DLD1 (cell line): ENCODE data around the gene NPHP4.

Experiments
- in situ Hi-C: cut with HindIII; loops from 2 replicates; pipeline ENCODE4 v1.10.0; 2017; ENCODE audit warnings: low sequenced_read_pairs

Gene NPHP4

DNA sequence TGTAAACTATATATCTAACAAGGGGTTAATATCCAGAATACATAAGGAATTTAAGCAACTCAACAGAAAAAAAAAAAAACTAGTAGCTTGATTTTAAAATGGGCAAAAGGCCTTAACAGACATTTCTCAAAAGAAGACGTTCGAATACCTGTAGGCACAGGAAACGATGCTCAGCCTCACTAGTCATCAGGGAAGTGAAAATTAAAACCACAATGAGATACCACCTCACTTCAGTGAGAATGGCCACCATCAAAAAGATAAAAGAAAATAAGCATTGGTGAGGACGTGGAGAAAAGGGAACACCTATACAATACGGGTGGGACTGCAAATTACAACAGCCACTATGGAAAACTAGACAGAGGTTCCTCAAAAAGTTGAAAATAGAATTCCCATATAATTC lies 37.3 kb downstream of the NPHP4 start:
- in situ Hi-C loops: no loop called here

DNA sequence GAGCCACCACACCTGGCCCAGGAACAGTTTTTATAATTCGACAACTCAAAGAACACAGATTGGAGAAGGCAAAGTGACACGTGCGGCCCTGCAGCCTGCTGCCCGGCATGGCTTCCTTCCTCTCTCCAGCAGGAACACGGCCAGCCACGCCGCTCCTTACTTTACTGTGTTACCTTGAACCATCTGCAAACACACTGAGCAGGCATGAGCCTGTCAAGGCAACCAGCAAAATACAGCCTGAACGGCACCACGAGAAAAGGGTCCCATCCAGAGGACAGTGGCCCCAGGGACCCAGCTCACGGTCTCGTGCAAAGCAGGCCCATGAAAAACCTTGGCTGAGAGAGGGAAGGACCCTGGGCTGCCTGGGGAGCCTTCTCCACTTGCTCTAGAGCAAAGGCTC lies 38.8 kb downstream of the NPHP4 start:
- in situ Hi-C loops: no loop called here

DNA sequence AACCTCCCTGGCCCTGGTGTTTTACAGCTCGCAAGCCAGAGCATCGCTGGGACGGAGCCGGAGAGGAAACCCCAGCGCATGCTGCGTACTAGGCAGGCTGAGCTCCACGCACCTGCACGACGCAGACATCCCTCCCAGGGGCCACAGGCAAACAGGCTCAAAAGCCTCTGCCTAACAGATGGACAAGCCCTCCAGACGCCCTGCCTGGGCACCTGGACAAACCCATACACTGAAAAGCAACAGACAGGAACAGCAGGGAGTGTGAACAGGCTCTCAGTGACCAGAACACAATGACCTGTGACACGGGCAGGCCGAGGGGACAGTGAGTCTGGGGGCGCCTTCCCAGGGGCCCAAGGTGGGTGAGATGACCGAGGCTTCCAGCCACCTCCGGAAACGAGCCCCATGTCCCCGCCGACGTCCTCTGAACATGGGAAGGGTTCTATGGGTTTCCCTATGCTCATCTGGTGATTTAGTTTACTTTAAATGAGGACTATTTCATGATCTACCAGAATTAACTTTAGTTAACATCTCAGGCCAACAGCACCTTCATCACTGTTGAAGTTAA lies 40.3 kb downstream of the NPHP4 start:
- in situ Hi-C loops: no loop called here

DNA sequence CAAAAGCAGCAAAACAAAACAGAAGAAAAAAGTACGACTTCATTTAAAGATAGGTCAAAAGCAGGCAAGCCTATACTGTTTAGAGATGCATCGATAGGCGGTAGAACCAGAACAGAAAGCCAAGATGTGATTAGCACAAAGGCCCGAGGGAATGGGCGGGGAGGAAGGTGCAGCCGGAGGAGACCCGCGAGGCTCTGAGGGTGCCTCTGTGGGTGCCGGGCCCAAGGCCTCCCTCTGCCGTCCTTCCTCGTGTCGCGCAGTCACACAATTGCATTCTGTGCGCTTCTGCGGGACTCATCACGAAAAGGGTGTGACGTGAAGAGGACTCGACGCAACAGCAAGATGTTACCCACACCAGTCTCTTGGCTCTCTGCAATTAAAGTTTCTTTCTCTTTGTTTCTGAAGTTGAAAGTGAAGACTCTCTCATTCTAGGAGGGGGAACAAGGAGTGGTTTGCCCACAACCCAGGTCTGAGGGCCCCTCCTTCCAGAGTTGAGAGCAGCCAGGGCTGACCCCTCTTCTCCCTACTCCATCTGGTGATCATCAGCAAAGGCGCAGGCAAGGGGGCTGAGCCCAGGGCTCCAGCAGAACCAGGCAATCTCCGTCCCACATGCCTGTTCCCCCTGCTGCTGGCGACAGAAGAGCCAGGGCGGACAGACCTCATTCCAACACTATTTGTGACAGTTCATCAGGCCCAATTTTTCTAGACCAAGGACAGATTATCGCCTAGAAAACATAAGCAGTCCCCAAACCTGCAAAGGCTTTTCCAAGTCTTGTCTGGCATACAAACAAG lies 41.0 kb downstream of the NPHP4 start:
- in situ Hi-C loops: no loop called here

DNA sequence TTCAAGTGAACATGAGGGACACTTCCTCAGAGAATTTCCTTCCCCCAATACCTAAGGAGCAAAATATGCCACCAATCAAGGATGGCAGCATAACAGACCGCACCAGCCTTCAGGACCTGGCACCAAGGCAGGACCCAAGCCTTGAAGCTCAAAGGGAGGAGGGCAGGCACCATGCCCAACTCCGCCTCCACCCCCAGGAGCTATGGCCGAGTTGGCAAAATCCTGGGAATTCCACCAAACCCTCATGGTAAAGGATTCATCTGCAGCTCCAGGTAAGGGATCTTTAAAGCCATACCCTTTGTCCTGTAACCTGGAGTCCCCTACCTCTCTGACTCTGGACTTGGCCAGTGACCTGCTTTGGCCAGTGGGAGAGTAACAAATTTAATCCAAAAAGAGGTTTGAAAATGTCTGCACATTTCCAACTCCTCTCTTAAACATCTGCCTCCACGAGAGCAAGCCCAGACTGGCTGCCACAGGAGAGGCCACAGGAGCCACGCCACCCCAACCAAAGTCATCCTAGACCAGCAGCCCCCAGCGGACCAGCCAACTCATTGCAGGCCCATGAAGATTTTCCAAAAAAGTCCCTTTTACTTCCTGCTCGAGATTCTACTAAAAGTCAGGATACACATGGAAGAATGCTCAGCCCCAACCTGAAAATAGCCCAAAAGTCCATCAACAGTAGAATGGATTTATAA lies 41.9 kb downstream of the NPHP4 start:
- in situ Hi-C loops: no loop called here

DNA sequence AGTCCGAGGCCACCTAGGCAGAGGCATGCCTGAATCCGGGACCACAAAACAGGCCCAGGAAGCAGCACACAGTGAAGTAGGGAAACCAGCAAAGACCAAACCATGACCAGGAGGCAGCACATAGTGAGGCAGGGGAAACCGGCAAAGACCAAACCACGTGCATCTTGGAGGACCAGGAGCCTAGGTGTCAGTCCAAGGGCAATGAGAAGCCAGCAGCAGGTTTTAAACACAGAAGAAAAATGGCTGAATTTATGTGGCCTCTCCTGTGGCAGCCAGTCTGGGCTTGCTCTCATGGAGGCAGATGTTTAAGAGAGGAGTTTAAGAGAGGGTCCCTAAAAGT lies 42.5 kb downstream of the NPHP4 start:
- in situ Hi-C loops: no loop called here

DNA sequence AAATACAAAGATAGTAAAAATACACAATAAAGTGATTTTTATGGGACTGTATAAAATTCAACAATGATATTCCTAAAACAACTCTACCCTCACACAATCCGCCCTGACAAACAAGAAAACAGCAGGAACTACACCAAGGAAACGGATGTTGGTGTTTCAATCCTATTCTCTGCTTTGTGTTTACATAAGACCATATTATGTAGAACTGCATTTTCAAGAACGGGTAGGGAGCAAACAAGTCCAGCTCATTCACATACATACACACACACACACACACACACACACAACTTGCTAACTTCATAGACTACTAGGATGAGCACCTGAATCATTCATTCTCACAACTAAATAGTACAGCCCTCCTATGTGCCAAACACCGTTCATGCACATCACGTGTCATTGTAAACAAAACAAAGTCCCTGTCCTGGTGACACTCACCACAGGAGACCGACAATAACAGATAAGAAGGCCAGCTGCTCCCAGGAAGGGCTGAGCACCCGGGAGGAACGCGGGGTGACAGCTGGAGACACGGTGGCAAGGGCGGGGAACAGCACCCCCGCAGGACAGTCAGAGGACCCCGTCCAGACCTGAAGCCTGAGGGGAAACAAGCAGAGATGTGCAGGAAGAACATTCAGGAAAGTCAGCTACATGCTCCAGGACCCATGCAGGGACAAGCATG lies 43.0 kb downstream of the NPHP4 start:
- in situ Hi-C loops: no loop called here

DNA sequence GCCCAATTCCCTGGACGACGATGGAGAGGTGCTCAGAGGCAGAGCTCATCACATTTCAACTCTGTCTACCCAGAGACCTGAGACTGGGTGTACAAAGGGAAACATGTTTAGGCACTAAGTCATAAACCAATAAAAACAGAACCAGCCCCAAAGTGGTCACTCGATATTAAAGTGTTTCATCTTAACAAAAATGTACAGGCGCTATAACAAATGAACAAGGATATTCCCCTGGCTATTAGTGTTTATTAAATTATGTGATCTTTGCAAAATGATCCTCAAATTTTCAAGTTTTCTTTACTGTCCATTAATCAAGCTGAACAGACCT lies 43.6 kb downstream of the NPHP4 start:
- in situ Hi-C loops: no loop called here

DNA sequence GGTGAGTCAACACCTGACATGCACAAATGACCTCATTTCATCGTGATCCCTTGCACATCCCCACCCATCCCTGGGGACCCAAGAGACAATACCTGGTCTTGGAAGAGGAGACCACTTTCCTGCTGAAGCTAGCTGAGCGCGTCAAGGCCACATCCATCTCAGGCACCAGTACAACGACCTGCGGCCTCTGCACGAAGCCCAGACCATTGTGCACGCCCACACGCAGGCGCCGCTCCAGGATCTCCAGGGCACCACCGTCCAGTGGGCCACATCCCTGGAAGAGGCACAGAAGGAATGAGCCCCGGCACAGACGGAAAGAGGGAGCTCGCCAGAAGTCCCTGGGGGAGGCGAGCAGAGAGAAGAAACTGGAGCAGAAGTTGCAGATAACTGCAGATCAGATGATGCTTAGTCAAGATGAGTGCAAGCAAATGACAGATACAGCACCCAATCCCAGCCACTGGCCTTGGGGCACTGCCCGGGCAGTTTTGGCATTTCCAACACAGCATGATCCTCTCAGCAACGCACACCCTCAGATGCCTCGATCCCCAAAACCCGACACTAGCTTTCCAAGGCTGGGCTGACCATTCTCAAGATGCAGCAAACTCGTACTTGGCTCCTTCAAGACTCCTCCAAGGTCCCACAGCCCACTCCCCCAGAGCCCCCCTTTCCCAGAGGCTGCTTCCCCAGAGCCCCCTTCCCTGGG lies 44.1 kb downstream of the NPHP4 start:
- in situ Hi-C loops: no loop called here

DNA sequence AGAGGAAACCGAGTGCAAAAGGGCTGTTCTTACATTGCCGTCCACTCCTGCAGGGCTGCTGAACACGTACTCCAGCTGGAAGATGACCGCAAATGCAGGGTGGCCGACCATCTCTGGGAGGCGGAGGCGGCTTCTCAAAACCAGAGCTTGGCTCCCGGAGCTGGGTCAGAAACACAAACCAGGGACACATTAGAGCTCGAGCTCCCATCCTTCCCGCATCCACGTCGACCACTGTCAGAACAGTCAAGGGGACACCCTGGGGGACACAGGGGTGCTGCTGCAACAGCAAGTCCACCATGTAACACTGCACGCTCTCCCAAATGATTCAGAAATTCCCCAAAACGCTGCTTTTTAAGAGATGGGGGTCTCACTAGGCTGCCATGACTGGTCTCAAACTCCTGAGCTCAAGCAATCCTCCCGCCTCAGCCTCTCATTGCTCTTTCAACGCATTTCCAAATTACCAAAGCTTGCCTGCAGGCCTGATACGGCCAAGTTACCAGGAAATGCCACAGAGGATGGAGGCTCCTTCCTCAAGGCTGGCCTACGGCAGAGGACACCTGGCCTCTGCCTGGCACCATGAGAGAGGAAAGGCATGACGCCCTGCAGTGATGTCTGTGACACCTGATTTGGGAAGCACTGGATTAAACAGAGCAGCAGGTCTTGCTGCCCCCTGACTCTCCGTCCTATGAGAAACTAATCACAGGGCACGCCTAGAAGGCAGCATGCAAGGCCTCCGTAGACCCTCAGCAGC lies 45.0 kb downstream of the NPHP4 start:
- in situ Hi-C loops: no loop called here

DNA sequence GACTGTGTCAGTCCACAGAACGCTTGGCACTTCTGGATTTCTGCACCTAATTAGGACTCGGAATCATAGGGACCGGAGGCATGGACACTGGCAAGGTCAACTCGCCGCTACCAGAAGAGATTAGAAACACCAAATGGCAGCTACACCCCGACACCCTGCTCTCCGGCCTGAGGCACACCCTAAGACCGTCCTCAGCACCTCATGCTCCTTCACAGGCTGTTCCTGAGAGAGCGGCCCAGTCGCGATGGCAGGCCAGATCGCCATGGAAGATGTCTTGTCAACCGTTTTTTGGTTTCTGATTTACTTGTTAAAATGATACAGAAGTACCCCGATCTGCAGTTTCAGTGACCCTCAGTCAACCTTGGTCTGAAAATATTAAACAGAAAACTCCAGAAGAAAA lies 46.8 kb downstream of the NPHP4 start:
- in situ Hi-C loops: no loop called here

DNA sequence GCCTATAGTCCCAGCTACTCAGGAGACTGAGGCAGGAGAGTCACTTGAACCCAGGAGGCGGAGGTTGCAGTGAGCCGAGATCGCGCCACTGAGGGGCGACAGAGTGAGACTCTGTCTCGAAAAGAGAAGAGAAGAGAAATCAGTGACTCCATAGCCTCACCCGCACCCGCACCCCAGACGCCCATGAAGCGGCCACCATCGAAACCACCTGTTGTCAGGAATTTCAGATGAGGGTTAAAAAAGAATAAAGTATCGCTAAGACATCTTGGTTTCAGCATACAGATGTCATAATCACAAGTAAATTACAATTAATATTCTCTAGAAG lies 47.4 kb downstream of the NPHP4 start:
- in situ Hi-C loops: no loop called here

DNA sequence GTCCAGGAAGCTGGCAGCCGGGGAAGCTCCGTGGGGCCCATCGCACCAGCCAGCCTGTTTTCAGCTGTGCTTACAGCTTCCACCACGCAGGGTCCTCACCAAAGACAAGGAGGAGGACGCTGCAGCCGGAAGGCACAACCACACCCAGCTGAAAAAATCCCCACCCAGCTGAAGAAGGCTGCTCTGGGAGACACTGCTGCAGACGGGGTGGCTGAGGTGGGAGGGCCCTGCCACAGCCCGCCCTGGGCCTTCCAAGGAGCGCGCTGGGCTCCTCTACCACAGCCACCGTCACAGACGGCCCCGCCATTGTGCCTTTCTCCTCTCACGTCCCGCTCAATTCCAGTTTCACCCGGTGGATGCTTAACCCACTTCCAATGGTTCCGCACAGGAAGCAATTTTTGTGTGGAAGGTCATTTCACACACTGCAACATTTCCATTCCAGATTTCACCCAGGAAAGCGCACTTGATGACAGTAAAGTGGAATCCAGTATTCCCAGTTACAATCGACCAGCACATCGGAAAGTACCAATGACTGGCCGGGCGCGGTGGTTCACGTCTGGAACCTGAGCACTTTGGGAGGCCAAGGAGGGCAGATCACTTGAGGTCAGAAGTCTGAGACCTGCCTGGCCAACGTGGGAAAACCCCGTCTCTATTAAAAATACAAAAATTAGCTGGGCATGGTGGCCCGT lies 47.9 kb downstream of the NPHP4 start:
- in situ Hi-C loops: no loop called here

DNA sequence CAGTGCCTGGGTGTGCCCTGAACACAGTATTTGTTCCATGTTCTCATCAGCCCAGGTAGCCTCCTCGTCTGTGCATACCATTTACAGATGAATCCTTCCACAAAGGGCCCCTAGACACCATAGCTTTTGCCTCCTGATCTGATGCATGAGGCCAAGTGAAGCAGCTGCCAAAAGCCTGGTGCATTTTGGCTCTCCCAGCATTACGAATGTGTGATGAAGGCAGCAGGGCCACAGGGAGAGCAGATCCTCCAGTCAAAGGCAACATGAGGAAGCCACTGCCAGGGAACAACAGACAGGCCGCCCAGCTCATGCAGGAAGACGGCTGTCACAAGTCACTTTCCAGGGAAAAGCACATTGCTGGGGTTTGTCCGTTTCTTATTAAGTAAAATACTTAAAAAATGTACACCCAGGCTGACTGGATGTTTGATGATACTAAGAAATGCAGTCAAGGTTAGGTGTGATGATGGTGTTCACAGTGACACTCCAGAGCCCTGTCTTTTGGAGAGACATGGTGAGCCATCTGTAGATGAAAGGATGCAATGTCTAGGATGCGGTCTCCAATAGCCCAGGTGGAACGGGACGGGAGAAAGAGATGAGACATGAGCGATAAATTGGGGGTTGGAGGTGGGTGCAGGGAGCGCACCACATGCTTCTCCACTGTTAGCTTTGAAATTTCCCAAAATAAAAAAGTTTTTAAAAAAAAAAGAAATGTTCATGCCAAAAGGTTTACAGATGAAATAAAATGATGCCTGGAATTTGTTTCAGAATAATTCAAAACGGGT lies 48.7 kb downstream of the NPHP4 start:
- in situ Hi-C loops: no loop called here

DNA sequence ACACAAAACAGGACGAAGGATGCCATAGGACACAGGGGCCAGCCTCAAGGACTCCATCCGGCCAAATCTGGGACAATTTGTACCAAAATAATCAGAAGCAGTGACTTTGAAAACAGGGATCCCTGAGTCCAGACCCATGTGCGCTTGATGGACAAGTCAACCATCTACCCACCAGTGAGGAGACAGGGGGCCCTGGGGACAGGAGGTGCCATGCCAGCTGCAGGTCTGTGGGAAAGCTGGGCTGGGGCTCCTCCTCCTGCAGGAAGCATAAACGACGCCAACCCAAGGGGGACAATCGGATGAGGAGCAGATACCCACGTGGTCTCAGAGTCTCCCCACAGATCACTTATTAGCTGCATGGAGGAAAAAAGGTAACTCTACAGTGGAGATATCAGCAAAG lies 50.6 kb downstream of the NPHP4 start:
- in situ Hi-C loops: no loop called here

DNA sequence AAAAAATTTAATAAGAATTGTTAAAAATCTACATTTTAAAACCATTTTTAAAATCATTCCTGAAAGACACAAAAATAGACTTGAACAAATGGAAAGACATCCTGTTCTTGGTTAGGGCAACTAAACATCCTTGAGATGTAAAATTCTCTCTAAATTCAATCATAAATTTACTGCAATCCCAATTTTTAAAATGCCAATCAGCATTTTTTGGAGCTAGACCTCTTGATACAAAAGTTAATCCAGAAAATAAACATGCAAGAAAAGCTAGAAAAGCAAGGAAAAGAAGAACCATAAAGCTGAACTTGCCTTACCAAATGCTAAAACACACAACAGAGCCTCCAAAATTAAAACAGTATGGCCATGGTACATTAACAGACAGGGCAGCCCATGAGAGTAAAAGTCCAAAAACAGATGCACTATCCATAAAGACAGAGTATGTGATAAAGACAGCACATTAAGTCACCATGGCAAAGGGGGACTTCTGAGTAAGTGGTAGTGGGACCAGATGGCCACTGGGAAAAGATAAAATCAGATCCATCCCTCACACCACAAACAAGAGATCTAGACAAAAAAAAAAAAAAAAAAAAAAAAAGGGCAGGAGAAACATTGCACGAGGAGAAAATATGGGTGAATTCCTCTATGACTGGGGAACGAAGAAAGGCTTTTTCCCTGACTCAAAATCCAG lies 51.4 kb downstream of the NPHP4 start:
- in situ Hi-C loops: no loop called here

DNA sequence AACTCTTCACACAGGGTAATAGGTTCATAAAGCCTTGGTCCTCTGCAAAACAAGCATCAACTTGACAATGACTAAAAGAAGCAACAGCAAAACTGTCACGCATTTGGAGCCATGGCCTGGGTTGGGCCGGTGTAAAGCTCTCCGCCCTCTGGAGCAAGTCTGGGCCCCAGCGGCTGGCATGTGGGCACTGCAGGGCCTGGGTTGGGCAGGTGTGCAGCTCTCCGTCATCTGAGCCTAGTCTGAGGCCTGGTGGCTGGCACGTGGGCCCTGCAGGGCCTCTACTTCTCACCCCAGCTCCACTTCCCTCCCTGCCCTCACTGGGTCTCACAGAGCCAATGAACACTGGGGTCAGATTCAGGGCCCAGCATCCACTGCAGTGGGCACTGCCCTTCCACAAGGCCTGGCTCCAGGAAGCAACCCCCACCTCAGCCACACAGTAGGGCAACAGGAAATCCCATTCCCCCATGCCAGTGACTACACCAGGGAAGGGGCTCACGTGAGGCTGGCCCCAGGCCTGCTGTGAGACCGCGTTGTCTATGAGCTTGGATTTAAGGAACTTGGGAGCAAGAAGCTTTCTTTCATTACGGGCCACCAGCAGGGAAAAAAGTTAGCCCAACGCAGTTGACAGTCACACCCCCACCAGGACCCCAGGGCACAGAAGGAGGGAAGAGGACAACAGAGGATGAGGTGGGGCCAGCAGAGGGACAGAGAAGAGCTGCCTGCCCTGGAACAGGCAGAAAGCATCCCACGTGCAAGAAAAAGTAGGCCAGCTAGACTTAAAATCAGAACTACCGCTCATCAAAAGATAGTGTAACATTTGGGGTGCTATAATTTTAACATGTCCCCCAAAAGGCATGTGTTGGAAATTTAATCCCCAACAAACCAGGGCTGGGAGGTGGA lies 52.7 kb downstream of the NPHP4 start:
- in situ Hi-C loops: no loop called here

DNA sequence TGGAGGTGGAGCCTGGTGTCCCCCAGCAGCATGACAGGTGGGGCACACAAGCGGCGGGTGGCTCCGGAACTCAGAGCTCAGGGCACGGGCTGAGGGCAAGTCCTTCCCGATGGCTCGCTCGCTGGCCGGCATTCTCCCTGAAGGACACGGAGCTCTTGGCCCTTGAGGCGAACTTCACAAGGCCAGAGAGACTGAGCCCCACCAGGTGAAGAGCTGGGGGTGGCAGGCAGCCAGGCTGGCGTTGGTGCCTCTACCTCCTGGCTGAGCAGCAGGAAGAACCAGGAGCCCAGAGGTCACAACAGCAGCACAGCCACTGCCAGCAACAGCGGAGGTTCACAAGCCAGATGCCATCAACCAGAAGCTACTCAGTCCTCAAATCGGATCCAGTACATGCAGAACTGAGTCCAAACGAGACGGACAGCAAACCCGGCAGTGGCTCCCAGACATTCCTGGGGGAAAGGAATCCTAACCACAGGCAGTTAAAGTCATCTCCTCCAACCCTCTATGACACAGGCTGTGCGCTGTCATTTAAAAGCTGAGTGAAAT lies 54.1 kb downstream of the NPHP4 start:
- in situ Hi-C loops: no loop called here
